ENCODE measurements around the gene VMP1. TPM values are rescaled to one million over a fixed set of nuclear protein-coding genes. Genes with fewer than 3 reads are reported as not detected.

Gene VMP1
- total and polyA plus RNA-seq, 2 of the 13 experiments (the other 11 are each of a cell fraction or from before 2014, with no cell fraction given): 186 to 271 TPM

DNA sequence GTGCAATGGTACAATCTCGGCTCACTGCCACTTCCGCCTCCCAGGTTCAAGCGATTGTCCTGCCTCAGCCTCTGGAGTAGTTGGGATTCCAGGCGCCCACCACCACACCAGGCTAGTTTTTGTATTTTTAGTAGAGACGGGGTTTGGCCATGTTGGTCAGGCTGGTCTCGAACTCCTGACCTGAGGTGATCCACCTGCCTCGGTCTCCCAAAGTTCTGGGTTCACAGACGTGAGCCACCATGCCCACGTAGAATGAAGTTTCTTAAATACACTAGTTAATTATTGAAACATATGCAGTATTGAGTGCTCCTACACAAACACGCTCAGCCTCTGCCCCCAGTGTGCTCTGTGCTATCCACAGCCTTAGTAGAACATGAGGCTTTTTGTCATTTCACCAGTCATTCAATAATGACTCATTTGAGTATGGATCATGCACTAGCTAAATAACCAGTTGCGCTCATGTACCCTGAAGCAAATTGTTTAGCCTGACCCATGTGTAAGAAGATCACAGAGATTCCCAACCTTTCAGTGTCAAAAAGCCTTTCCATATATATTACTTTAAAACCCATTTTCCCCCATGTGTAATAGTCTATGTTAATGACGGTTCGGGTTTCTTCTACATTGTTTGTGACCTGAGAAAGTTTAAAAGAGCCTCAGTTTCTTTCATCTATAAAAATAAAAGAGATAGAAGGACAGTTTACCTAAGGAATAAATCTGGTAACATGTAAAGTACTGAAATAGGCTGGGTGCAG, 135.6 kb downstream of the VMP1 start (continued):
- TF ChIP-seq, protein P1, sequence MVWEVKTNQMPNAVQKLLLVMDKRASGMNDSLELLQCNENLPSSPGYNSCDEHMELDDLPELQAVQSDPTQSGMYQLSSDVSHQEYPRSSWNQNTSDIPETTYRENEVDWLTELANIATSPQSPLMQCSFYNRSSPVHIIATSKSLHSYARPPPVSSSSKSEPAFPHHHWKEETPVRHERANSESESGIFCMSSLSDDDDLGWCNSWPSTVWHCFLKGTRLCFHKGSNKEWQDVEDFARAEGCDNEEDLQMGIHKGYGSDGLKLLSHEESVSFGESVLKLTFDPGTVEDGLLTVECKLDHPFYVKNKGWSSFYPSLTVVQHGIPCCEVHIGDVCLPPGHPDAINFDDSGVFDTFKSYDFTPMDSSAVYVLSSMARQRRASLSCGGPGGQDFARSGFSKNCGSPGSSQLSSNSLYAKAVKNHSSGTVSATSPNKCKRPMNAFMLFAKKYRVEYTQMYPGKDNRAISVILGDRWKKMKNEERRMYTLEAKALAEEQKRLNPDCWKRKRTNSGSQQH (CRISPR knock-in tag; IDR thresholded peaks at IDR 0.05; ENCODE audit: low read depth): no peak
- TF ChIP-seq, protein P2, sequence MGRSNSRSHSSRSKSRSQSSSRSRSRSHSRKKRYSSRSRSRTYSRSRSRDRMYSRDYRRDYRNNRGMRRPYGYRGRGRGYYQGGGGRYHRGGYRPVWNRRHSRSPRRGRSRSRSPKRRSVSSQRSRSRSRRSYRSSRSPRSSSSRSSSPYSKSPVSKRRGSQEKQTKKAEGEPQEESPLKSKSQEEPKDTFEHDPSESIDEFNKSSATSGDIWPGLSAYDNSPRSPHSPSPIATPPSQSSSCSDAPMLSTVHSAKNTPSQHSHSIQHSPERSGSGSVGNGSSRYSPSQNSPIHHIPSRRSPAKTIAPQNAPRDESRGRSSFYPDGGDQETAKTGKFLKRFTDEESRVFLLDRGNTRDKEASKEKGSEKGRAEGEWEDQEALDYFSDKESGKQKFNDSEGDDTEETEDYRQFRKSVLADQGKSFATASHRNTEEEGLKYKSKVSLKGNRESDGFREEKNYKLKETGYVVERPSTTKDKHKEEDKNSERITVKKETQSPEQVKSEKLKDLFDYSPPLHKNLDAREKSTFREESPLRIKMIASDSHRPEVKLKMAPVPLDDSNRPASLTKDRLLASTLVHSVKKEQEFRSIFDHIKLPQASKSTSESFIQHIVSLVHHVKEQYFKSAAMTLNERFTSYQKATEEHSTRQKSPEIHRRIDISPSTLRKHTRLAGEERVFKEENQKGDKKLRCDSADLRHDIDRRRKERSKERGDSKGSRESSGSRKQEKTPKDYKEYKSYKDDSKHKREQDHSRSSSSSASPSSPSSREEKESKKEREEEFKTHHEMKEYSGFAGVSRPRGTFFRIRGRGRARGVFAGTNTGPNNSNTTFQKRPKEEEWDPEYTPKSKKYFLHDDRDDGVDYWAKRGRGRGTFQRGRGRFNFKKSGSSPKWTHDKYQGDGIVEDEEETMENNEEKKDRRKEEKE (IDR thresholded peaks at IDR 0.05): no peak
- no peak for TF ChIP-seq ZNF775 (CRISPR knock-in tag; IDR thresholded peaks at IDR 0.05; ENCODE audit: borderline replicate concordance)
- peak; percentile 19 for TF ChIP-seq MED13 (CRISPR knock-in tag; IDR thresholded peaks at IDR 0.05)
- TF ChIP-seq, protein P3, sequence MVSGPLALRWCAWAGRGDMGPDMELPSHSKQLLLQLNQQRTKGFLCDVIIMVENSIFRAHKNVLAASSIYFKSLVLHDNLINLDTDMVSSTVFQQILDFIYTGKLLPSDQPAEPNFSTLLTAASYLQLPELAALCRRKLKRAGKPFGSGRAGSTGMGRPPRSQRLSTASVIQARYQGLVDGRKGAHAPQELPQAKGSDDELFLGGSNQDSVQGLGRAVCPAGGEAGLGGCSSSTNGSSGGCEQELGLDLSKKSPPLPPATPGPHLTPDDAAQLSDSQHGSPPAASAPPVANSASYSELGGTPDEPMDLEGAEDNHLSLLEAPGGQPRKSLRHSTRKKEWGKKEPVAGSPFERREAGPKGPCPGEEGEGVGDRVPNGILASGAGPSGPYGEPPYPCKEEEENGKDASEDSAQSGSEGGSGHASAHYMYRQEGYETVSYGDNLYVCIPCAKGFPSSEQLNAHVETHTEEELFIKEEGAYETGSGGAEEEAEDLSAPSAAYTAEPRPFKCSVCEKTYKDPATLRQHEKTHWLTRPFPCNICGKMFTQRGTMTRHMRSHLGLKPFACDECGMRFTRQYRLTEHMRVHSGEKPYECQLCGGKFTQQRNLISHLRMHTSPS (CRISPR knock-in tag; IDR thresholded peaks at IDR 0.05; ENCODE audit: low read depth): no peak; the same call in none of the 2 replicates
- TF ChIP-seq ZNF160 (CRISPR knock-in tag; IDR thresholded peaks at IDR 0.05): no peak
- peak; percentile 54; the same call in 1 of the 2 replicates for TF ChIP-seq ZNF430 (CRISPR knock-in tag; IDR thresholded peaks at IDR 0.05)
- TF ChIP-seq SSRP1 (CRISPR knock-in tag; IDR thresholded peaks at IDR 0.05): peak; percentile 100
- no peak for TF ChIP-seq SRSF1 (optimal IDR thresholded peaks at IDR 0.05; ENCODE audit: low read depth, low read length)
- no peak for TF ChIP-seq NFRKB (IDR thresholded peaks at IDR 0.05)
- TF ChIP-seq MEIS2 (CRISPR knock-in tag; IDR thresholded peaks at IDR 0.05): peak; percentile 53
- peak; percentile 41 for TF ChIP-seq MEIS1 (CRISPR knock-in tag; IDR thresholded peaks at IDR 0.05; ENCODE audit: borderline replicate concordance)
- TF ChIP-seq JUND (CRISPR knock-in tag; IDR thresholded peaks at IDR 0.05): peak; percentile 78
- no peak for TF ChIP-seq MAFG (CRISPR knock-in tag; IDR thresholded peaks at IDR 0.05)
- TF ChIP-seq SIN3B (IDR thresholded peaks at IDR 0.05; ENCODE audit: low read length): no peak; the same call in 1 of the 2 replicates
- TF ChIP-seq, protein P4, sequence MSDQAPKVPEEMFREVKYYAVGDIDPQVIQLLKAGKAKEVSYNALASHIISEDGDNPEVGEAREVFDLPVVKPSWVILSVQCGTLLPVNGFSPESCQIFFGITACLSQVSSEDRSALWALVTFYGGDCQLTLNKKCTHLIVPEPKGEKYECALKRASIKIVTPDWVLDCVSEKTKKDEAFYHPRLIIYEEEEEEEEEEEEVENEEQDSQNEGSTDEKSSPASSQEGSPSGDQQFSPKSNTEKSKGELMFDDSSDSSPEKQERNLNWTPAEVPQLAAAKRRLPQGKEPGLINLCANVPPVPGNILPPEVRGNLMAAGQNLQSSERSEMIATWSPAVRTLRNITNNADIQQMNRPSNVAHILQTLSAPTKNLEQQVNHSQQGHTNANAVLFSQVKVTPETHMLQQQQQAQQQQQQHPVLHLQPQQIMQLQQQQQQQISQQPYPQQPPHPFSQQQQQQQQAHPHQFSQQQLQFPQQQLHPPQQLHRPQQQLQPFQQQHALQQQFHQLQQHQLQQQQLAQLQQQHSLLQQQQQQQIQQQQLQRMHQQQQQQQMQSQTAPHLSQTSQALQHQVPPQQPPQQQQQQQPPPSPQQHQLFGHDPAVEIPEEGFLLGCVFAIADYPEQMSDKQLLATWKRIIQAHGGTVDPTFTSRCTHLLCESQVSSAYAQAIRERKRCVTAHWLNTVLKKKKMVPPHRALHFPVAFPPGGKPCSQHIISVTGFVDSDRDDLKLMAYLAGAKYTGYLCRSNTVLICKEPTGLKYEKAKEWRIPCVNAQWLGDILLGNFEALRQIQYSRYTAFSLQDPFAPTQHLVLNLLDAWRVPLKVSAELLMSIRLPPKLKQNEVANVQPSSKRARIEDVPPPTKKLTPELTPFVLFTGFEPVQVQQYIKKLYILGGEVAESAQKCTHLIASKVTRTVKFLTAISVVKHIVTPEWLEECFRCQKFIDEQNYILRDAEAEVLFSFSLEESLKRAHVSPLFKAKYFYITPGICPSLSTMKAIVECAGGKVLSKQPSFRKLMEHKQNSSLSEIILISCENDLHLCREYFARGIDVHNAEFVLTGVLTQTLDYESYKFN (CRISPR knock-in tag; conservative IDR thresholded peaks at IDR 0.05): peak; percentile 66; the same call in 1 of the 2 replicates
- TF ChIP-seq ZFP62 (CRISPR knock-in tag; IDR thresholded peaks at IDR 0.05): no peak; the same call in 1 of the 2 replicates
- peak; percentile 15; the same call in 1 of the 2 replicates for TF ChIP-seq GATAD1 (CRISPR knock-in tag; IDR thresholded peaks at IDR 0.05)
- TF ChIP-seq, protein P5, sequence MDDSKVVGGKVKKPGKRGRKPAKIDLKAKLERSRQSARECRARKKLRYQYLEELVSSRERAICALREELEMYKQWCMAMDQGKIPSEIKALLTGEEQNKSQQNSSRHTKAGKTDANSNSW (CRISPR knock-in tag; IDR thresholded peaks at IDR 0.05; ENCODE audit: borderline replicate concordance): peak; percentile 67; the same call in 1 of the 2 replicates
- peak; percentile 61 for TF ChIP-seq NCOA2 (CRISPR knock-in tag; IDR thresholded peaks at IDR 0.05)
